Stimulated activated CD4-positive, alpha-beta T cell treated with anti-CD3 and anti-CD28 coated beads, Interleukin-15, amount 100 ng/mL, for 1 hour (primary cell): ENCODE data around the gene RCOR1.
A peak's percentile ranks its signal among the peaks of the same experiment; 100 is the strongest.

Source experiments
- DNase-seq, 2 donors: peaks; one replicate each; pipeline ENCODE4 v3.0.0-alpha.2; 2020; ENCODE audit warnings: low read depth in 1 of 2, low spot score in 1 of 2

The RCOR1 gene

GRCh38 chr14:102672410-102672960 is 80.0 kb downstream of the RCOR1 start:
- no peak for DNase-seq

- no peak for DNase-seq
Observed at GRCh38 chr14:102675396-102675795, 82.9 kb downstream of the RCOR1 start.

- DNase-seq, result no peak
Observed at GRCh38 chr14:102678394-102678793, 85.9 kb downstream of the RCOR1 start.

- DNase-seq, result no peak
Observed at GRCh38 chr14:102683399-102684297, 91.2 kb downstream of the RCOR1 start.

- no peak for DNase-seq
Observed at GRCh38 chr14:102684298-102684663, 91.8 kb downstream of the RCOR1 start.

- DNase-seq, result no peak
Observed at GRCh38 chr14:102686196-102686801, 93.8 kb downstream of the RCOR1 start.

GRCh38 chr14:102688290-102688689 is 95.8 kb downstream of the RCOR1 start:
- DNase-seq, result no peak

GRCh38 chr14:102690509-102691286 is 98.2 kb downstream of the RCOR1 start:
- no peak for DNase-seq

GRCh38 chr14:102691763-102692162 is 99.3 kb downstream of the RCOR1 start:
- DNase-seq, result no peak

GRCh38 chr14:102692334-102692733 is 99.9 kb downstream of the RCOR1 start:
- DNase-seq, result no peak

- DNase-seq, result no peak
Observed at GRCh38 chr14:102693006-102693755, 100.7 kb downstream of the RCOR1 start.

GRCh38 chr14:102694530-102695166 is 102.2 kb downstream of the RCOR1 start:
- peak in 1 of 2 donors; percentile 8 for DNase-seq

GRCh38 chr14:102695167-102695555 is 102.7 kb downstream of the RCOR1 start:
- no peak for DNase-seq

GRCh38 chr14:102696332-102696731 is 103.9 kb downstream of the RCOR1 start:
- DNase-seq, result no peak

GRCh38 chr14:102696856-102697495 is 104.5 kb downstream of the RCOR1 start:
- DNase-seq, result no peak

- DNase-seq, result no peak
Observed at GRCh38 chr14:102697501-102697900, 105.1 kb downstream of the RCOR1 start.

GRCh38 chr14:102699416-102700110 is 107.1 kb downstream of the RCOR1 start:
- DNase-seq, result no peak

- DNase-seq, result no peak
Observed at GRCh38 chr14:102708494-102708893, 116.0 kb downstream of the RCOR1 start.

GRCh38 chr14:102711207-102711606 is 118.8 kb downstream of the RCOR1 start:
- DNase-seq, result no peak
